GM19468 (cell line): ENCODE results near the gene CADM3.

Experiments
- ATAC-seq: cut with Tn5 transposase; IDR thresholded peaks from one replicate; pipeline ENCODE4 v1.9.1; 2021; ENCODE audit warnings: mild to moderate bottlenecking, moderate library complexity, moderate number of reproducible peaks; ENCODE audit not compliant: unreplicated experiment; ENCODE audit errors: extremely low read depth

CADM3 gene

DNA sequence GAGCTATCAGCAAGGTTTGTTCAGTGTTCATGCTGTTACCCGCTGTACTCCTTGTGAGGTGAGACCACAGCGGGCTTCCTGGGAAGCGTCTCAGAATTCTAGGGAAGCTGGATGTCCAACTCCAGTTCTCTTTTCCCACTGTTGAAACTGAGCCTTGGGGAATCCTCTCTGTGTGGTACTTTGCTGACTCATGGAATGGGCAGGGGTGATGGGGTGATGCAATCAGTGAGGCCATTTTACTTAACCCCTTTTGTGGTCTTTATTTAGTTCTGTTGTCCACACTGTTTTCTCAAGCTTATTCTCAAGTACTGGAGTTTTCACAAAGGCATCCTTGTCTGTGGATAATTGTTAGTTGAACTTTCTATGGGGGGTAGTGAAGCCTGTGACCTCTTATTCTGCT lies 75.9 kb downstream of the CADM3 start:
- no peak for ATAC-seq

DNA sequence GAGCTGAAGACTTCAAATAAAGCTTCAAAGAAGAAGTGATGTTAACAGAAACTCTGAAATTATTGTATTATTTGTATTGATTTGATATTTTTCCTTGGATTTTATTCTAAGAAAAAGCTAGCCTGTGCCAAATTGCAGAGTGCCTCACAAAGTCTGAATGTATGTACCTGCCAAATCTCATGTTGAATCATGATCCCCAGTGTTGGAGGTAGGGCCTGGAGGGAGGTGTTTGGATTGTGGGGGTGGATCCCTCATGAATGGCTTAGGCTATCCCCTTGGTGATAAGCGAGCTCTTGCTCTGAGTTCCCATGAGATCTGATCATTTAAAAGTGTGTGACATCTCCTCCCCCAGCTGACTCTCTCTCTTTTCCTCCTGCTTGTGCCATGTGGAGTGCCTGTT lies 76.9 kb downstream of the CADM3 start:
- ATAC-seq: no peak

DNA sequence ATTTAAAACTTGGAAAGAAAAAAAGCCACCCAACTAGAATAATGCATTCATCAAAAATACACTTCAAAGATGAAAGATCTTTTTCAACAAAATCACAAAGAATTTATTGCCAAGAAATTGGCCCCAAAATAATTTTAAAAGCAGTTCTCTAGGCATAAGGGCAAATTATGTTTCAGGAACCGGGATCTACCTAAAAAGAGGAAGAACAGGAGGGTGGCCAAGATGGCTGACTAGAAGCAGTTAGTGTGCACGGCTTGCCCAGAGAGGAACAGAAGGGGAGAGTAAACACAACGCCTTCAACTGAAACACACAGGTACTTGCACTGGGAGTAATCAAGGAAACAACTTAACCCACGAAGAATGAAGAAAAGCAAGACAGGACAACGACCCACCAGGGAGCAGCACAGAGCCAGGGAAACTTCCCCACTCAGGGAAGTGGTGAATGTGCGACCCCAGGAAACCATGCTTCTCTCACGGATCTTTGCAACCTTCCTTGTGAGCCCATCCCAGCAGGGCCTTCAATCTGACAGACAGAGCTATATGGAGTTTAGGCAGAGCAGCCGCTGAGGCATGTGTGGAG lies 79.3 kb downstream of the CADM3 start:
- ATAC-seq: no peak
